Hepatocyte (in vitro differentiated cells): ENCODE results near the gene CPXCR1.

Source experiments
- CTCF ChIP-seq: fragments of 200-600 bp; sonication (generic); IDR thresholded peaks from 2 replicates; pipeline ENCODE4 v1.5.1; 2016; ENCODE audit warnings: antibody characterized with exemption, mild to moderate bottlenecking; ENCODE audit not compliant: poor library complexity
- EZH2 ChIP-seq: fragments of 200-600 bp; sonication (generic); IDR thresholded peaks from 2 replicates; pipeline ENCODE4 v1.6.1; 2016; ENCODE audit warnings: antibody characterized with exemption, mild to moderate bottlenecking, borderline replicate concordance

- TF ChIP-seq EZH2 (no peak), CTCF (no peak)
Measured at GRCh38 chrX:88735835-88736234, 11.2 kb upstream of the CPXCR1 start.
